Stomach (tissue), 4 donors: ENCODE measurements around the gene CHN1.

ENCODE experiments used
- CTCF ChIP-seq, 7 experiments: fragments of 450-650 bp in 4 of 7; fragments of 200-600 bp in 3 of 7; sonication (generic) in 3 of 7; IDR thresholded peaks; one replicate each; pipeline ENCODE4 v1.5.1; 2016 to 2019; ENCODE audit warnings: antibody characterized with exemption in 7 of 7, control low read depth in 2 of 7, mild to moderate bottlenecking in 1 of 7
- EP300 ChIP-seq: sonication (generic); formaldehyde crosslinking; IDR thresholded peaks from one replicate; pipeline ENCODE4 v1.6.1; 2017; ENCODE audit warnings: antibody characterized with exemption
- POLR2A ChIP-seq, 4 donors: fragments of 450-650 bp; IDR thresholded peaks; one replicate each; pipeline ENCODE4 v1.6.1; 2016; ENCODE audit warnings: antibody characterized with exemption in 4 of 4, control low read depth in 2 of 4, mild to moderate bottlenecking in 1 of 4, moderate library complexity in 1 of 4

- TF ChIP-seq POLR2A (IDR thresholded peaks at IDR 0.05): no peak
- no peak for TF ChIP-seq CTCF (IDR thresholded peaks at IDR 0.05)
- TF ChIP-seq EP300: no peak
Measured at GRCh38 chr2:174903264-174903556, 102.0 kb downstream of the CHN1 start.
